GM18909 (cell line): ENCODE measurements around the gene ZBTB12.
"Not testable (repeated sequence)": the region's sequence is repeated elsewhere in the genome, so short reads cannot be mapped to it uniquely, and the experiment has no call there.

Source experiments
- ATAC-seq: cut with Tn5 transposase; IDR thresholded peaks from one replicate; pipeline ENCODE4 v1.9.1; 2021; ENCODE audit warnings: mild to moderate bottlenecking; ENCODE audit not compliant: unreplicated experiment, poor library complexity

The ZBTB12 gene

DNA sequence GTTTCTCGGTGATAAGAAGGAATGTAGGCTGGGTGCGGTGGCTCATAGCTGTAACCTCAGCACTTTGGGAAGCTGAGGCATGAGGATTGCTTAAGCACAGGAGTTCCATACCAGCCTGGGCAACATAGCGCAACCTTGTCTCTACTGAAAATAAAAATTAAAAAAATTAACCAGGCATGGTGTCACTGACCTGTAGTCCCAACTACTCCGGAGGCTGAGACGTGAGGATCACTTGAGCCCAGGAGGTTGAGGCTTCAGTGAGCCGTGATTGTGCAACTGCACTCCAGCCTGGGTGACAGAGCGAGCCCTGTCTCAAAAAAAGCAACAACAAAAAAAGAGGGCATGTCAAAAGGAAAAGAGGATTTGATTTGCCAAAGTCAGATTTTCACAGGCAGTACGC lies 43.2 kb downstream of the ZBTB12 start:
- ATAC-seq: no peak

DNA sequence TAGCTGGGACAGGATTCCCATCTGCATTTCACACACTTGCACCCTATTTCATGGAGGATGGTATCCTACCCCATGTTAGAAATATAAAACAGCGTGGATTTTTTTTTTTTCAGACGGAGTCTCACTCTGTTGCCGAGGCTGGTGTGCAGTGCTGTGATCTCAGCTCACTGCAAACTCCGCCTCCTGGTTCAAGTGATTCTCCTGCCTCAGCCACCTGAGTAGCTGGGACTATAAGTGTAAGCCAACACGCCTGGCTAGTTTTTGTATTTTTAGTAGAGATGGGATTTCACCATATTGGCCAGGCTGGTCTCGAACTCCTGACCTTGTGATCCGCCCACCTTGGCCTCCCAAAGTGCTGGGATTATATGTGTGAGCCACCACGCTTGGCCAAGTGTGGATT lies 44.1 kb downstream of the ZBTB12 start:
- ATAC-seq: not testable (repeated sequence)

DNA sequence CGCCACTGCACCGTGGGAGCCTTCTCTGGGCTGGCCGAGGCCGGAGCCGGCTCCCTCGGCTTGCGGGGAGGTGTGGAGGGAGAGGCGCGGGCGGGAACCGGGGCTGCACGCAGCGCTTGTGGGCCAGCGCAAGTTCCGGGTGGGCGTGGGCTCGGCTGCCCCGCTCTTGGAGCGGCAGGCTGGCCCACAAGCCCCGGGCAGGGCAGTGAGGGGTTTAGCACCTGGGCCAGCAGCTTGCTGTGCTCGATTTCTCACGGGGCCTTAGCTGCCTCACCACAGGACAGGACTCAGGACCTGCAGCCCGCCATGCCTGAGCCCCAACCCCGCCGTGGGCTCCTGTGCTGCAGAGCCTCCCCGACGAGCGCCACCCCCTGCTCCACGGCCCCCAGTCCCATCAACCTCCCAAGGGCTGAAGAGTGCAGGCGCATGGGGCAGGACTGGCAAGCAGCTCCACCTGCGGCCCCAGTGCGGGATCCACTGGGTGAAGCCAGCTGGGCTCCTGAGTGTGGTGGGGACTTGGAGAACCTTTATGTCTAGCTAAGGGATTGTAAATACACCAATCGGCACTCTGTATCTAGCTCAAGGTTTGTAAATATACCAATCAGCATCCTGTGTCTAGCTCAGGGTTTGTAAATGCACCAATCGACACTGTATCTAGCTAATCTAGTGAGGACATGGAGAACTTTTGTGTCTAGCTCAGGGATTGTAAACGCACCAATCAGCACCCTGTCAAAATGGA lies 49.7 kb downstream of the ZBTB12 start:
- ATAC-seq: not testable (repeated sequence)

DNA sequence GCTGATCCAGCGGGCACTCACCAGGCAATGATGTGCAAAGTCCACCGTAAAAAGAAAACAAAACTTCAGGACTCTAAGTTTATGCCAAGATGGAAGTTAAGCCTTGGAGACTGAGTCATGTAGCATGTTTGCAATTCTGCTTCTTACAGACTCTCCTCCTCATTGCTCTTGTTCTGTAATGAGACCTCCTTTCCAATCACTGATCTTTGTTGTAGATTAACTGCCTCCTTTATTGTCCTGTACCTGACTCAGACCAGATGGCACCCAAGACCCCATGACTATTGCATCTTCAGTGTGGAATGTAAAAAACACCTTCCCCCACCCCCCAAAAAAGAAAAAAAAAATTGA lies 50.4 kb downstream of the ZBTB12 start:
- no peak for ATAC-seq

DNA sequence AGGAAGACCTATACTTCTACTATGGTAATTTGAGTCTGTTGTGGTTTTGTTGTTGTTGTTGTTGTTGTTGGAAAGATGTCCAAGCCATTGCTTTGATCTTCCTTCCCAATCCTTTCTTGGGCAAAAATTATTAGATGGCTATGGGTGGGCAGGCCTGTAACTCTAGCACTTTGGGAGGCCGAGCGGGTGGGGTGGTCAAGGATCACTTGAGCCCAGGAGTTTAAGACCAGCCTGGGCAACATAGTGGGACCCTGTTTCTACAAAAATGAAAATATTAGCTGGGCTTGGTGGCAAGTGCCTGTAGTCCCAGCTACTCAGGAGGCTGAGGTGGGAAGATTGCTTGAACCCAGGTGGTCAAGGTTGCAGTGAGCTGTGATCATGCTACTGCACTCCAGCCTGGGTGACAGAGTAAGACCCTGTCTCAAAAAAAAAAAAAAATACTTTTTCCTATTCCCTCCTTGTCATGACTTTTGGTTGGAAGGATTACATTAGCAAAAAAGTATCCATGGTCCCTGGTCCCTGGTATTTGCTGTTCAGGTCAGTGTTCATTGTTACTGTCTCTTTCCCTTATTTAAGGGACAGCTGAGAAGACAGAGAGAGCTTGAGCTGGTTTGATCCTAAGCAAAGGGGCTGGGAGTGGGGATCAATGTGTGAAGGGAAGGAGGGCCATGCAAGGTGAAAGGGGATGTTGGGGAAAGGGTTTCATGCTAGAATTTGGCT lies 51.0 kb downstream of the ZBTB12 start:
- no peak for ATAC-seq
